IPS DF 19.7 (cell line): ENCODE results near the gene CELSR3.

ENCODE experiments used
- DNase-seq: peaks from one replicate; pipeline ENCODE4 v3.0.0-alpha.2; 2013; ENCODE audit warnings: low read depth, low spot score

CELSR3 gene

DNA sequence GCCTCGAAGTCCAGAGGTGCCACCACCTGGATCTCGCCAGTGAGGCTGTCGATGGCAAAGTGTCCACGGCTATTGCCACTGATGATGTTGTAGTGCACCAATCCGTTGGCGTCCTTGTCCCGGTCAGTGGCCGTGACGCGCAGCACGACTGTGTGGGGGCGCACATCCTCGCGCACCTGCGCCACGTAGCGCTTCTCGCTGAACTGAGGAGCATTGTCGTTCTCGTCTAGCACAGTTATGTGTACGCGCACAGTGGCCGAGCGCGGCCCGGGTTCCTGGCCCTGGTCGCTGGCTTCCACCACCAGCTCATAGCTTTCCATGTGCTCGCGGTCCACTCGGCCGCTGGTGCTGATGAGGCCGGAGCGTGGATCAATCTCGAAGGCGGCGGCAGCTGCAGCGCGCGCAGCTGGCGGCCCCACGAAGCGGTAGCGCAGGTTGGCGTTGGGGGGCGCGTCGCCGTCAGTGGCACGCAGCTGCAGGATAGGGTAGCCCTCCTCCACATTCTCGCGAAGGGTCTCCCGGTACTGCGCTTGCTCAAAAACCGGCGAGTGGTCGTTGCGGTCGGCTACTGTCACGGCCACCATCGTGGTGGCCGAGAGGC lies 1.8 kb downstream of the CELSR3 start:
- DNase-seq = no peak

DNA sequence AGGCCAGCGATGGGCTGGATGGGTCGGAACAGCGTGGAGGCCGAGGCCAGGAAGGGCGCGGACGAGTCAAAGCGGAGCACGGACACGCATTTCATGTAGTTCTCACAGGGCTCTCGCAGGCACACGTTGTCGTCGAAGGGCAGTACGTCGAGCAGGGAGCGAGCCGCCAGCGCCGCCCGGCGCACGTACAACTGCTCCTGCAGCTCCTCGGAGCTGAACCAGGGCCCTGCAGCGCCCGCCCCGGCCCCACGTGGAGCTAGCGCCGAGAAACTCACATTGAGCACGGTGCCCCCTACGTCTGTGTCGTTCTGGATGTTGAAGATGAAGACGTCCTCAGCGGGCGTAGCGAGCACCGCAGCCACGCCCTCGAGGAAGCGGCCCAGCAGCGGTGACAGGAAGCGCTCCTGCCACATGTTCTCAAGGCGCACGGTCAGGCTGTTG lies 5.8 kb downstream of the CELSR3 start:
- DNase-seq = no peak

DNA sequence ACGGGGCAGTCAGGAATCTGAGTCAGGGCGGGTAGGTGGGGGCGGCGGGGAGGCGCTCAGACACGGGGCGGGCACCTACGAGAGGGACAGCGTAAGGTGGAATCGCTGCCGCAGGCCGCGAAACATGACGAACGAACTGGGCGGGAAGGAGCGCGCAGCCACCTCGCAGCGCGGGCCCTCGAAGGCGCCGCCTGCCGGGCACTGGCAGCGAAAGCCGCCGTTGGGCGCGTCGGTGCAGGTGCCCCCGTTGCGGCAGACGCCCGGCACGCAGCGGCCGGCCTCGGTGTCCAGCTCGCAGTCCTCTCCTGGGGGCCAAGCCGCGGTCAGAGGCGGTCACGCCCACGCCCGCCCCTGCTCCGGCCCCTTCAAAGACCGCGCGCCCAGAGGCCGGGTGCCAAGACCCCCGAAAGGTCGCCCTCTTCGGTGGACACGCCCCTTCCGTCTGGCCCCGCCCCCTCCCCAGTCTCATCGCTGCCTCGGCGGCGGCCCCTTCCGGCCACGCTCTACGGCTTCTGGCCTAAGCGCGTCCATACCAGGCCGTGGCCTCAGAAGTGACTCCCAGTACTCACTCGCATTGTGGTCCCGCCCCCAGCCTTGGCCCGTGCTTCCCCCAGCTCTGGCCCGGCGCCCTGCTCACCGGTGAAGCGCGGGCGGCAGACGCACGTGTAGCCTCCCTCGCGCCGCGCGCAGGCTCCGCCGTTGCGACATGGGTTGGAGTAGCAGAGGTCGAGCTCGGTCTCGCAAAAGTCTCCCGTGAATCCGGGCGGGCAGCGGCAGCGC lies 6.4 kb downstream of the CELSR3 start:
- DNase-seq = no peak

DNA sequence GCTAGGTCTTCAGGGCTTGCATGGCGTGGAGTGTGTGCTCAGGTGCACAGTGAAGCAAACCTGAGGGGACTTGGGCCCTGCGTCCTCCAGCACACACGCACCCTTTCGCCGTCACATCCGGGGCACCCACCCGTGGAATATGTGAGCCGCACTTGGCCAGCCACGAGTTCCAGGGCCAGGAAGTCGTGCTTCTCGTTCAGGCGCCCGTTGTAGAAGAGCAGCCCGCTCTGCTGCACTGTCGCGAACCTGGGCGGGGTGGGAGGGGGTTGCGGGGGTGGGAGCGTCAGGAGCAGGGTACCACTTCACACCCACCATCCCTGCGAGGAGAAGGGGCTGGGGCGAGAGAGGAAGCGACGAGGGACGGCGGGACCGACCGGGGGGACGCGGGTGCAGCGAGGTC lies 7.1 kb downstream of the CELSR3 start:
- DNase-seq = no peak

DNA sequence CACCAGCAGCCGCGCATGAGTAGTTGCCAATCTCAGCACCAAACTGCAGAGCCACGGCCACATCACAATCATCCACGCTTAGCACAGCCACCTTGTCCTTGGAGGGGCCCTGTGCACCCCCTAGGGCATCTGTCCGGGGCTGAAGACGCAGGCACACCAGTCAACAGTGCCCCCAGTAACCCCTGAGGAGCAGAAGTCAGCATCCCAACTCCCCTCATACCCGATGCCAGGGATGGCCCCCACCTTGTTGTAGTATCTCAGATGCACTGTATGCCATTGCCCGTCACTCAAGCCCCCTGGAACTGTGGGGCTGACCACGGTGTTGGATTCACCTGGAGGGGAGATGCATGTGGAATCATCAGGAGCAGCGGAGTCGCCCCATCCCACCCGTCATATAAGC lies 7.6 kb downstream of the CELSR3 start:
- DNase-seq = no peak

DNA sequence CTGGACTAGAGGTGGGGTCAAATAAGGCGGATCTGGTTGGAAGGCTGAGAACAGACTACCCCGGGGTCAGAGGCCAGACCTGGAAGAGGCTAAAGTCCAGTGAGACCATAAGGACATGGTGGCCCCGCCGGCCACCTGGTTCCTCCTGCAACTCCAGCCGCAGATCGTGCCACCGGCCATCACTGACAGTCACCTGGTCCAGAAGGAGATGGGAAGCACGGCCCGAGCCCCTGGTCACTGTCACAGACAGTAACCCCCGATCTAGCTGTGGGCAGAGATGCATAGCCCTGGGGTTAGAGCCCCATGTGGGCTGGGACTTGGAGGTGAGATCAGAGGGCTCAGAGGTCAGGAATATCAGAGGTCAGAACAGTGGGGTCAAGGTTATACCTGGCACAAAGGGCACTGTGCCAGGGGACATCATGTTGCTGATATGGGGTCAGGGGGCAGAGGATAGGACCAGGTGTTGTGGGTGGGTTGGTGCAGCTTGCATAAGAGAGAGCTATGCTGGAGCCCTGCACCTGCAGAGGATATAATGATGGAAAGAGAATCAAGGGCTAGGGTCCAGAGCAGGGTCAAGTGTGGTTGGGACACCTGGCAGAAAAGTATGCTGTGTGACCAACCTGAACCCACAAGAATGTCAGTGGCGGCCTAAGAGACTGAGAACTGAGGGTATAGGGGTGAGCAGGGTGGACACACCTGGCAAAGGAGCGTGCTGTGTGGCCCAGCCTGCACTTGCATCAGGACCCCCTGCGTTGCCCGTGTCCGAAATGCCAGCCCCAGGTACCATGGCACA lies 9.6 kb downstream of the CELSR3 start:
- no peak for DNase-seq

DNA sequence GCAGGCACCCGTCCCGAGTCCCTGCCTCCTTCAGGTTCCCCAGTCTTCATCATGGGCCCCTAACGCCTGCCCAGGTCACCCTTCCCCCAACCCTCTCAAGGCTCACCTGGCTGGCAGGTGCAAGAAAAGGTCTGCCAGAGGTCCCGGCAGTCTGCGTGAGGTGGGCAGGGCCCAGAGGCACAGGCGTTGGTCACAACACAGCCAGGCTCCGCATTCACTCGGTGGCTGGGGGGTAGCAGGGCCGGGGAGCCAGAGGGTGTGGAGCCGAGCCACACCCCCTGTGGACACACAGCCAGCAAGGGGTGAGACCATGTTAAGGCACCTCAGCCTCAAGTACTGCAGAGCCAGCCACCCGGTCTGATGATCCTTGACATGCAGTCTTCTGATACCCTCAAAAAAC lies 10.9 kb downstream of the CELSR3 start:
- DNase-seq = no peak

DNA sequence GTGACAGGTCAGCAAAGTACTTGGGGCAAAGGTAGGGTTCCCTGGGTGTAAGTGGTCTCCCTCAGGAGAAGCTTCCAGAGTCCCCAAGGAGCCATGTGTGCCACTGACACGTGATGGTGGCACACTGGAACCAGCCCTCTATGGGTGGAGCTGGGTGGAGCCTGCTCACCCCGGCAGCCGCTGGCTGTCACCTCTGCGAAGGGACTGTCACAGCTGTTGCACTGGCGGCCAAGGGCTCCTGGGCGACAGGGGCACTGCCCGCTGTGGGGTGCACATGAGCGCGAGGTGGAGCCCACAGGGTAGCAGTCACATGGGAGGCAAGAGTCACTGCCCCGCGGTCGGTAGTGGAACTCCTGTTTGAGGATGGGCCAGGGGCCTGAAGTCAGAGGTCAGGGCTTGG lies 12.0 kb downstream of the CELSR3 start:
- no peak for DNase-seq

DNA sequence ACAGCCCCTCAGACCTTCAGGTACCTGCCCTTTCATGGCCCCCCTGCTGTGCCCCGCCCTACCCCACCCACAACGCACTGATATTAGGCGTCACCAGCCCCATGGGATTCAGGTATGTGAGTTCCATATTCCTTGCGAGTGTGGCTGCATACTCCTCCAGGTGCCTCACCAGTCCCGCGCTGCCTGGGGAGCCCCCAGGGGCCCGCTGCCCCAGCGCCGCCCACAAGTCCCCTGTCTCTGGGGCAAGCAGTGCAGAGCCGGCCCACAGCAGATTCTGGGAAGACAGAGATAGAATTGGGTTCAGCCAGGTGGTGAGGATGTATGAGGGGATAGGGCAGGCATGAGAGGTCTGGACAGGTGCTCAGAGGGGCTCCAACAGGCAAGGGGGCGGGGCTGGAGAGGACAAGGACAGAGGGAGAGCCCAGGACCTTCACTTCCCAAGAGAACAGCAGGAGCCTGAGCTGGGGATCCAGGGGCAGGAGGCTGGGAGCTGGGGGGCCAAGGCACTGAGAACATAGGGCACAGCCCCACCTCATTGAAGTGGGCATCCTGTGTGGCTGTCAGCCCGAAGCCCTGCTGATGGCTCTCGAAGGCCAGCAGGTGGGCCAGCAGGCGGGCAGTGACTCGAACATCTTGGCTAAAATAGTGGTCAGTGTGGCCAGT lies 14.4 kb downstream of the CELSR3 start:
- no peak for DNase-seq

DNA sequence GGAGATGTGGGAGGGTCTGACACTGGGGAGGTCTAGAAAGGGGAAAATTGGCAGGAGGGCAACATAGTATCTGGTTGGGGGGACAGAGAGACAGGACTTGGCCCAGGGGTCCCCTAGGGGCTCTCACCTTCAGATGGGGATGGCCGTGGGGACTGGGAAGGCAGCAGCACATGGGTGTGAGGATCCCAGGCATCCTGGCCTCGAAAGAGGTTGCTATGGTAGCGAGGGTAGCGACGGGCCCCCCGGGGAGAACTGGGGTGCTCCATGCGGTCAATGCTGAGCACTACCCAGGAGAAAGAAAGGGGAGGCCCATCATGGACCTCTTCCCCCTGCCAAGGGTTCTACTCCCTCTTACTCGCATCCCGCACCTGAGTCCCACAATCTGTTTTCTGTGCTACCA lies 15.0 kb downstream of the CELSR3 start:
- no peak for DNase-seq

DNA sequence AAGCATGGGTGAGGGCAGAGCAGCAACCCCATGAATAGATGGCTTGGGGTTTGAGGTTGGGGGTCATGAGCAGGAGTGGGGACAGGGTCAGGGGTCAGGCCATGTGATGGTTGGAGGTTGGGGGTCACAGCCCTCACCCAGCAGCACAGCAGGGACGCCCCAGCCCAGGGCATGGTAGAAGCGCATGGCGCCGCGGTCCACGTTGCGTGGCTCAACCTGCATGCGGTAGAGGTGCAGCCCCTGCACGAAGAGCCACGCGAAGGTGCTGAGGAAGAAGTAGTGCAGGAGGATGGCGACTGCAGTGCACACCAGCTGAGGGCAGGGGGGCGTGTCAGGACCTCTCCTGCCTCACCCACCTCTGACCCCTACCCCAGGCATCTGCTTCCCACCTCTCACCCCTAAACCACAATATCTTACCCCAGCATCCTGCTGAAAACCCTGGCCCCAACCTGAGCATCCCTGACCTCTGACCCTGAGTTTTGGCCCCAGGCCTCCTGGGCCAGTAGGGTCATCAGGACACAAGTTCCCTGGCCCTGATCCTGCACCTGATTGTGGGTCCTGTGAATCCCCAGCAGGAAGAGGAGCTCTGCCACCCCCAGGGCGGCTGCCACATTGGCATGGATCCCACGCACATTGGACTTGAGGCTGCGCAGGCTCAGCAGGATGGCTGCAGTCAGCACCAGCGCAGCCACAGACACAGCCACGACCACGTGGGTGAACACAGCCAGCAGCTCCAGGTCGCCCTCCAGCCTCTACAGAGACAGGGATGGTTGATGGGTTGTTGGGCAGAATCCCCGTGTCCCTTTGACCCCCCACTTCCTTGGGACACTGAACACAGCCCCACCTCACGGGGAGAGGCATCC lies 17.6 kb downstream of the CELSR3 start:
- DNase-seq = no peak

DNA sequence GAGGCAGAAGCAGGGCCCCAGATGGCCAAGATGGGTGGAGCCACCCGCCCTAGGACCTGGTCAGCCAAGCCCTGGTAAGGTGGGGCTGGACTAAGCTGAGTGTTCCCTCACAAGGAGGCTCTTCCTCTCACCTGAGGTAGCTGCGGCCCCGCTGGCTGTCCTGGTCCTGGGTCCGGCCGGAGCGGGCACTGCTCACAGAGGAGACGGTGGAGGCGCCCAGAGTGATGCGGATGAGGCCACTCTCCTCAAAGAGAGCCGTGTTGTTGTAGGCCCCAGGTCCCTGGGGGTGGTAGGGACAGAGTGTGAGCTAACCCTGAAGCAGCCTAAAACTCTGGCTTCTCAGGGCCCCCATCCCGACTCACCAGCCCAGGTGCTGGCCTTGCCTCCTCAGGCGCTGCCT lies 20.1 kb downstream of the CELSR3 start:
- DNase-seq = no peak

DNA sequence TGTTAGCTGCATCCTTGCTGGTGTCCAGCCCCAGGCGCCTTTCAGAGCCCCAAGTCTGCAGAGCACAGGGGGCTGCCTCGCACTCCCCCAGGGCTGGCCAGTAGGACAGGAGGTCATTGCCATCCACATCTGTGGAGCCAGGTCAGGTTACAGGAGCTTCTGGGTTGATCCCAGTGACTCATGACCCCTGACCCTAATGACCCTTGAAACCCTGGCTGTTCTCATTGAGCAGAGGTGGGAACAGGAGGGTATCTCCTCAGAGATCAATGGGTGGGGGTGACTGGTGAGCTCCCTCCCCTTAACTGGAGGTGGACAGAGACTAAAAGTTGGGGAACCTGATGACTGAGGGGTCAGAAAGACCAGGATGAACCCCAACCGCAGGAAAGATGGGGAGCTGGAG lies 21.3 kb downstream of the CELSR3 start:
- DNase-seq = no peak

DNA sequence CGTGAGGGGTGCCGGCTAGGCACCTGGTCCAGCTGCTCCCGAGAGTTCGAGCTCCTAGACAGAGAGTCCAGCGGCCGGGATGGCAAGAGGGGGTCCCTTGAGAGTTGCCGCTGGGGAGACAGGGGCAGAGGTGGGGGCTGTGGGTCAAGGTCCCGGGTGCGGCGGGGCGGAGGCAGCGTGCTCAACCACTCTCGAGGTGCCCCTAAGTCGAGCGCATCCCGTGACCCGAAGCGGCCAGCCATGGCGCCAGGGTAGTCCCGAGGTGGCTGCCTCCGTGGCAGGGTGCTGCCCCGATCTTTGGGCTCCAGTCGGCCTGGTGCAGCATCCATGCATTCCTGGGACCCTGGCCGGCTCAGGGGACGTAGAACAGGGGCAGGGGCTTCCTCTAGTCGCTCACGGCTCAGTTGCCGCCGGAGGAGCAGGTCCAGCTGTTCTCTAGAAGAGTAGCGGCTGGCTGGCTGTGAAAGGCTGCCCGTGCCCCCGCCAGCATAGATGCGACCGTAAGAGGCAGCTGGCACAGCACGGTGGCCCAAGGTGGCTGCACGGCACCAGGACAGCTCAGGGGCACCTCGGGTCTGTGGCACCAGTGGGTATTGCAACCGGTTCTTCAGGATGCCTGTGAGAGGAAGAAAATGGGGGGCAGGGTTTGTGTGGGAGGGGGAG lies 22.6 kb downstream of the CELSR3 start:
- no peak for DNase-seq

DNA sequence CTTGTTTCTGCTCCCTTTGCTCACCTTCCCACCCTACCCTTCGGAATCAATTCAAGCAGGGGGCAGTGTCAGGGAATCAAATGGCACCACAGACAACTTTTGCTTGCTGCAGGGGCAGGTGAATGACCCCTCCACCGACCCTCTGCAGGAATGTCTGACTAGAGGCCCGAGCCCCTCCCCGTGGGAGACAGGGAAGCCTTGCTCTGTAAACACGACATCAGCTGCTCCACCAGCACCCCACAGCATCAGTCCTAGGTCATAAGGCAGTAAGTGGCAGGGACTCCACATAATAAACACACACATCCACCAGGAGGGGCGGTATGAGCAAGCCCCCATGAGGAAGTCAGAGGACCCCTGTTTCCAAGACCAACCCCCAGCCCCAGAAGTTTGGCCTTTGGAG lies 25.4 kb downstream of the CELSR3 start:
- no peak for DNase-seq

DNA sequence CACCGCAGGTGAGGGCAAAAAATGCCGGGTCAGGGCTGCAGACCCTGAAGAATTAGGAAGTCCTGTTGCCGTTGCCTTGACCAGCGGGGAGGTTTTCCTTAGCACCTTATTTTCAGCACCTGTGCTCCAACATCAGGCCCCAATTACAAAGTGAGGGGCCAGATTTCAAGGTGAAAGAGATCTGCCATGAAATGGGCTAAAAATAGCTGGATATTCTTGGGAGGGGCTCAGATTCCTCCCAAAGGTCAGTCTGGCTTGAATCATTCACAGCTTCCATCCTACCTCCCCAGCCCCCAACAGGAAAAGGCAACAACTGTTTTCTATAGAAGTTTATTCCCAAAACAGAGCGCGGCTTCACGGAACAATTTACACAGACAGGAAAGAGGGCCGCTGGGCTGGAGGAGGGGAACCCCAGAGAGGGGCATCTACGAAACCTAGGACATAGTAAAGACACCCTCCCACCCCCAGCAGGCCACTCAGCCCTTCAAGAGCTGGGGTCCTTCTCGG lies 26.5 kb downstream of the CELSR3 start:
- no peak for DNase-seq

DNA sequence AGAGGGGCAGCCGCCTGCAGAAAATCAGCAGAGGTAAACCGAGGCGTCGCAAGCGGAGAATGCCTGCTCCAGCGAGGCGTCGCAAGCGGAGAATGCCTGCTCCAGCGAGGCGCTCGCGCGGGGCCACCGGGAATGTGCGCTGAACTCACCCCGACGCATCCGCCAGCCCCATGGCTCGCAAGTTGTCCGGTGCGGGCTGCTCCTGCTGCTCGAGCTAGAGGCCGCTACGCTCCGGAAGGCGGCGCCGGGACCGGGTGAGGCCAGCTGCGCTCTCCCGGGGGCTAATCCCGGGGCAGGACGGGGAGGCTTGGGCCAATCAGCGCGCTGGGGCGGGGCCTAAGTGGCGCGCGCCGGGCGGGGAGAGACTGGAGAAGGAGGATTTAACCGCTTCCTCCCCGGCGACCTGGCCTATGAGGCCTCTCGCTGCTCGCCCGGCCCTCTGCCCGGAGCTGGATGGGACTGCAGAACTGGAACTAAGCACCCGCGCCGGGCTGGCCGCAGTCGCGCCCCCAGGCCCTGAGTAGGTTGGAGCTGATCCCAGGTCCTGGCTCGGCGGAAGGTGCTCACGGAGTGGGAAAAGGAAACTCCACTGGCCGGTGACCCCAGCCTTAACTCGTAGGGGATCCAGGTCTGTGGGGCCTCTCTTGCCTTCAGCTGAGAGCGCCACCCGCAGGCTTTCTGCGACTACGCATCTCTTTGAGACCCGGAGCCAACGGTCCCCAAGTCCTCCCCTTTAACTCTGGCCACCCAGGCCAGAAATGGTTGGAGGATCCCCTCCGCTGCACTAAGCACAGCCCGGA lies 27.3 kb downstream of the CELSR3 start, which contains the start of gene SLC26A6:
TSS of gene SLC26A6 (minus strand) at position 240 of the 800 bp plus-strand sequence. CDS start at position 172, 68 bp downstream.
- peak; percentile 78 for DNase-seq

DNA sequence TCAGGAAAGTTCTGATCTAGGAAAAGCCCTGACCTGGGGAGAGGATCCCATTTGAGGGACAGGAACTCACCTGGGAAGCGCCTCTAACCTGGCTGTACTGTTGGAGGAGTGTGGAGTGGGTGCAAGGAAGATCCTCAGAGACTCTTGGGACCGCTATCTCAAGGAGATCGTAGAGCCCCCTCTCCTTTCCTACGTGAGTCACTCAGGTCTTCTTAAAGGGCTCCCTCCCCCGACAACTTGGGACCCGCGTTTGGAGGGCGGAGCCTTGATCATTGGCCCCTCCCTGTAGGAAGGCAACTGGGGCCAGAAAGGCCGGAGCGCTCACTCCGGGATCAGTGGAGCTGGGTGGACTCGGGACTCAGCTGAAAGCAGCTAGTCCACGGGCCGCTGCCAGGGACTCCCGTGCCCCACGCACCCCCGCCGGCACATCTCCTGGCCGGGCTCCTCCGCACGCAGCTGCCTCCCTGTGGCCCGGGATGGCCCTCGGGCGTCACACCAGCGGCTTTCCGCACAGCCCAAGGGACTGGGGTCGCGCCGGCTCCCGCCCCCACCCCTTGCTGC lies 27.9 kb downstream of the CELSR3 start:
- no peak for DNase-seq

DNA sequence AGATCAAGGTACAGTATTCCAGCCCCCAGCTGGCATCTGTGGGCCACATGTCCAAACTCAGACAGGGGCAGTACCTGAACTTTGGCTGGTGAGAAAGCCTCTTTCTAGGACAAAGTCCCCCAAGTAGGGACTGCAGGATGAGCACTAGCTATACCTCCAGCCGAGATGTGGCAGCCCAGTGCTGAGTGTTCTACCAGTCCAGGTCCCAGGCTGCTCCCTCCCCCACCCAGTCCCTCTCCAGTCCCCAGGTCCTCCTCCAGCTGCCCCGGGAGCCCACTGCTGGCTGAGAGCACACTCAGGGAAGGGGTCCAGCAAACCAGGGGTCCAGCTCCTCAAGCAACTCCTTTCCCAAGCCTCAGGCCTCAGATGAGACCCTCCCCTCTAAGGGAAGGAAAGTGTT lies 28.9 kb downstream of the CELSR3 start:
- no peak for DNase-seq
